ENCODE data around the gene CREBBP.

DNA sequence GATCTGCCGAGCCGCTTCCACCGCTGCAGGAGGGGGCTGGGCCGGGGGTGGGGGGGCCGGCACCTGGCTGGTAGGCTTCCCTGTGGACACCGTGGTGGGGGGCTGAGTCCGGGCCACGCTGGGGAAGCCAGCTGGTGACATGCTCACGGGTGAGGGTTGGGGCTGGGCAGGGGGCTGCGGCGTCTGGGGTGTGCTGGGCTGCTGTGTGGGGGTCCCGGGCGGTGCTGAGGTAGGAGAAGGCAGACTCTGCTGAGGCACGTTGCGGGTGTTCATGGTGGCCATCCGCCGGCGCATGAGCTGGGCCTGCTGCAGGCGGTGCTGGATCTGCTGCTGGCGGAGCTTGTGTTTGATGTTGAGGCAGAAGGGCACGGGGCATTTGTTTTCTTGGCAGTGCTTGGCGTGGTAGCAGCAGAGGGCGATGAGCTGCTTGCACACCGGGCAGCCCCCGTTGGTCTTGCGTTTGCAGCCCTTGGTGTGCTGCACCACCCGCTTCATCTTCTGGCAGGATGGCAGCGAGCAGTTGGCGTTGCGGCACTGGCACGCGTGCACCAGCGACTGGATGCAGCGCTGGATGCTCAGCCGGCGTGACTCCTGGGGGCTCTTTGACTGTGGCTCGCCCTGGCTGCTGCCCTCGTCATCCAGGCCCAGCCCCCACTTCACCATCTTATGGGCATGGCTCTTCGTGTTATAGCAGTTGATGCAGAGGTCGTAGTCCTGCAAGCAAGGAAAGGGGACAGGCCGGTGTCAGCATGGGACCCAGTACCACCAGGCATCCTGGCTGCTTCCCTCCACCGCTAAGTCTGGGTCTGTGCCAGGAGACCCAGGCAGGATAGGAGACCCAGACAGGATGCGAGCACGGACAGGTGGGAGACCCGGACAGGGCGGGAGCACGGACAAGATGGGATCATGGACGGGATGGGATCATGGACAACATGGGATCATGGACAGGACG is 151.1 kb downstream of the CREBBP start:
- TF ChIP-seq, protein P1, sequence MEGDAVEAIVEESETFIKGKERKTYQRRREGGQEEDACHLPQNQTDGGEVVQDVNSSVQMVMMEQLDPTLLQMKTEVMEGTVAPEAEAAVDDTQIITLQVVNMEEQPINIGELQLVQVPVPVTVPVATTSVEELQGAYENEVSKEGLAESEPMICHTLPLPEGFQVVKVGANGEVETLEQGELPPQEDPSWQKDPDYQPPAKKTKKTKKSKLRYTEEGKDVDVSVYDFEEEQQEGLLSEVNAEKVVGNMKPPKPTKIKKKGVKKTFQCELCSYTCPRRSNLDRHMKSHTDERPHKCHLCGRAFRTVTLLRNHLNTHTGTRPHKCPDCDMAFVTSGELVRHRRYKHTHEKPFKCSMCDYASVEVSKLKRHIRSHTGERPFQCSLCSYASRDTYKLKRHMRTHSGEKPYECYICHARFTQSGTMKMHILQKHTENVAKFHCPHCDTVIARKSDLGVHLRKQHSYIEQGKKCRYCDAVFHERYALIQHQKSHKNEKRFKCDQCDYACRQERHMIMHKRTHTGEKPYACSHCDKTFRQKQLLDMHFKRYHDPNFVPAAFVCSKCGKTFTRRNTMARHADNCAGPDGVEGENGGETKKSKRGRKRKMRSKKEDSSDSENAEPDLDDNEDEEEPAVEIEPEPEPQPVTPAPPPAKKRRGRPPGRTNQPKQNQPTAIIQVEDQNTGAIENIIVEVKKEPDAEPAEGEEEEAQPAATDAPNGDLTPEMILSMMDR (IDR thresholded peaks at IDR 0.05; ENCODE audit: insufficient read depth, low read depth, low read length) = no peak
- no peak for TF ChIP-seq EZH2 (IDR thresholded peaks at IDR 0.05; ENCODE audit: insufficient read depth, low read length)

Measured in astrocyte (in vitro differentiated cells and primary cell).